ENCODE data around the gene PIK3C2G.

DNA sequence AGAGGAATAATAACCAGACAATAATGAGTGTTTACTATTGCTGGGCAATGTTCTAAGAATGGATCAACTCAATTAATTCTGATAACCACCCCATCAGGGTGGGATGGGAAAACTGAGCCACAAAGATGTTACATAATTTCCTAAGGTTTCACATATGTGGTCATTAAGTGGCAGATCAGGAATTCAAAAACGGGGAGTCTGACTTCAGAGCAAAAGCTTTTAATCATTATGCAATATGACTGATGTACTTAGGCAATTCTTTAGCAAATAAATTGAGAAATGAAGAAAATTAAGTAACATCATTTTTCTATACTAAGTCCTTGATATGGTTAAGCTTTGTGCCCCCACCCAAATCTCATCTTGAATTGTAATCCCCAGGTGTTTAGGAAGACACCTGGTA lies 423.1 kb downstream of the PIK3C2G start:
- TF ChIP-seq CTCF (IDR thresholded peaks at IDR 0.05) = no peak
- TF ChIP-seq KDM1A (IDR thresholded peaks at IDR 0.05; ENCODE audit: low read depth) = no peak
- TF ChIP-seq POLR2A (IDR thresholded peaks at IDR 0.05; ENCODE audit: low read length) = no peak
